Tibial nerve (tissue), 4 donors: Measurements from ENCODE around the gene AFAP1.
A peak's percentile ranks its signal among the peaks of the same experiment; 100 is the strongest.

ENCODE experiments used
- CTCF ChIP-seq, 5 experiments: fragments of 200-600 bp in 3 of 5; fragments of 450-650 bp in 2 of 5; sonication (generic) in 3 of 5; IDR thresholded peaks; one replicate each; pipeline ENCODE4 v1.5.1; 2016 to 2019; ENCODE audit warnings: antibody characterized with exemption in 5 of 5, mild to moderate bottlenecking in 3 of 5, moderate library complexity in 2 of 5
- EP300 ChIP-seq, 2 donors: sonication (generic); formaldehyde crosslinking; IDR thresholded peaks; one replicate each; pipeline ENCODE4 v1.6.1; 2017; ENCODE audit warnings: antibody characterized with exemption in 2 of 2, mild to moderate bottlenecking in 1 of 2
- POLR2A ChIP-seq, 2 donors: fragments of 450-650 bp; IDR thresholded peaks; one replicate each; pipeline ENCODE4 v1.6.1; 2017; ENCODE audit warnings: antibody characterized with exemption in 2 of 2, mild to moderate bottlenecking in 2 of 2, moderate library complexity in 2 of 2

- TF ChIP-seq EP300 (IDR thresholded peaks at IDR 0.05) (peak in 1 of 2 donors; percentile 14), CTCF (IDR thresholded peaks at IDR 0.05) (no peak), POLR2A (IDR thresholded peaks at IDR 0.05) (no peak)
These were observed 141.3 kb downstream of the AFAP1 start for GRCh38 chr4:7798178-7798995.
